Stimulated activated CD8-positive, alpha-beta memory T cell treated with anti-CD3 and anti-CD28 coated beads, Interleukin-4, amount 100 ng/mL, for 1 hour (primary cell): Measurements from ENCODE around the gene FXN.
"Not testable (repeated sequence)": the region's sequence is repeated elsewhere in the genome, so short reads cannot be mapped to it uniquely, and the experiment has no call there.

Experiments used
- DNase-seq, 2 donors: peaks; one replicate each; pipeline ENCODE4 v3.0.0-alpha.2; 2020; ENCODE audit warnings: low read depth in 2 of 2, low spot score in 1 of 2

Gene FXN

GRCh38 chr9:69065660-69066059, 30.1 kb downstream of the FXN start:
- DNase-seq = no peak

GRCh38 chr9:69066955-69067354, 31.4 kb downstream of the FXN start:
- DNase-seq = no peak

GRCh38 chr9:69070201-69070600, 34.6 kb downstream of the FXN start:
- DNase-seq = no peak

- no peak for DNase-seq
Observed at GRCh38 chr9:69071059-69071458, 35.5 kb downstream of the FXN start.

GRCh38 chr9:69073103-69073502, 37.6 kb downstream of the FXN start:
- DNase-seq = no peak

- DNase-seq = no peak
Observed at GRCh38 chr9:69074801-69075200, 39.2 kb downstream of the FXN start.

- no peak for DNase-seq
Observed at GRCh38 chr9:69076550-69076949, 41.0 kb downstream of the FXN start.

GRCh38 chr9:69078069-69078468, 42.5 kb downstream of the FXN start:
- no peak for DNase-seq

GRCh38 chr9:69078581-69078980, 43.0 kb downstream of the FXN start:
- no peak for DNase-seq

GRCh38 chr9:69079186-69079585, 43.6 kb downstream of the FXN start:
- DNase-seq = no peak

GRCh38 chr9:69081261-69081660, 45.7 kb downstream of the FXN start:
- DNase-seq = no peak

GRCh38 chr9:69083321-69083720, 47.8 kb downstream of the FXN start:
- no peak for DNase-seq

GRCh38 chr9:69085569-69086283, 50.2 kb downstream of the FXN start:
- DNase-seq = no peak

- no peak for DNase-seq
Observed at GRCh38 chr9:69086312-69086711, 50.8 kb downstream of the FXN start.

- DNase-seq = no peak
Observed at GRCh38 chr9:69086769-69087168, 51.2 kb downstream of the FXN start.

GRCh38 chr9:69089082-69089481, 53.5 kb downstream of the FXN start:
- no peak for DNase-seq

- DNase-seq = no peak
Observed at GRCh38 chr9:69089491-69089890, 53.9 kb downstream of the FXN start.

- no peak for DNase-seq
Observed at GRCh38 chr9:69090140-69090750, 54.7 kb downstream of the FXN start.

GRCh38 chr9:69090946-69091345, 55.4 kb downstream of the FXN start:
- DNase-seq = no peak

- DNase-seq = no peak
Observed at GRCh38 chr9:69093471-69094103, 58.0 kb downstream of the FXN start.

GRCh38 chr9:69094361-69095135, 59.0 kb downstream of the FXN start:
- DNase-seq = not testable (repeated sequence)

- DNase-seq = no peak
Observed at GRCh38 chr9:69097064-69097463, 61.5 kb downstream of the FXN start.
